Hepatocyte (in vitro differentiated cells): ENCODE results near the gene NR6A1. TPM values are rescaled to one million over a fixed set of nuclear protein-coding genes. Genes with fewer than 3 reads are reported as not detected.

Experiments
- DNase-seq: peaks from one replicate; pipeline ENCODE4 v3.0.0-alpha.2; 2016; ENCODE audit warnings: low spot score
- H2AFZ ChIP-seq: fragments of 200-600 bp; sonication (generic); 2 replicates; pipeline ENCODE4 v1.6.0; 2016; ENCODE audit warnings: antibody characterized with exemption, mild to moderate bottlenecking
- H3K27ac ChIP-seq: fragments of 200-600 bp; sonication (generic); 2 replicates; pipeline ENCODE4 v1.5.1; 2016; ENCODE audit warnings: mild to moderate bottlenecking
- H3K27me3 ChIP-seq: fragments of 200-600 bp; sonication (generic); 2 replicates; pipeline ENCODE4 v1.6.1; 2016
- H3K36me3 ChIP-seq: fragments of 200-600 bp; sonication (generic); replicated peaks from 2 replicates; pipeline ENCODE4 v1.5.1; 2016; ENCODE audit warnings: low read depth; ENCODE audit not compliant: insufficient read depth
- H3K4me1 ChIP-seq: fragments of 200-600 bp; sonication (generic); 2 replicates; pipeline ENCODE4 v1.5.1; 2016; ENCODE audit warnings: mild to moderate bottlenecking, moderate library complexity; ENCODE audit not compliant: insufficient read depth
- H3K4me2 ChIP-seq: fragments of 200-600 bp; sonication (generic); 2 replicates; pipeline ENCODE4 v1.6.0; 2016
- H3K4me3 ChIP-seq: fragments of 200-600 bp; sonication (generic); 2 replicates; pipeline ENCODE4 v1.5.1; 2016; ENCODE audit warnings: mild to moderate bottlenecking
- H3K79me2 ChIP-seq: fragments of 200-600 bp; sonication (generic); 2 replicates; pipeline ENCODE4 v1.6.0; 2017; ENCODE audit warnings: mild to moderate bottlenecking
- H3K9me2 ChIP-seq: fragments of 200-600 bp; sonication (generic); replicated peaks from 2 replicates; pipeline ENCODE4 v1.6.0; 2017; ENCODE audit warnings: mild to moderate bottlenecking; ENCODE audit not compliant: insufficient read depth
- H3K9me3 ChIP-seq: fragments of 200-600 bp; sonication (generic); 2 replicates; pipeline ENCODE4 v1.5.1; 2016; ENCODE audit warnings: low read depth, mild to moderate bottlenecking
- H4K20me1 ChIP-seq: fragments of 200-600 bp; sonication (generic); 2 replicates; pipeline ENCODE4 v1.6.0; 2016; ENCODE audit warnings: mild to moderate bottlenecking; ENCODE audit not compliant: insufficient read depth, poor library complexity, severe bottlenecking
- EZH2 ChIP-seq: fragments of 200-600 bp; sonication (generic); IDR thresholded peaks from 2 replicates; pipeline ENCODE4 v1.6.1; 2016; ENCODE audit warnings: antibody characterized with exemption, mild to moderate bottlenecking, borderline replicate concordance
- EZH2phosphoT487 ChIP-seq: fragments of 200-600 bp; sonication (generic); IDR thresholded peaks from one replicate; pipeline ENCODE4 v1.6.1; 2018; ENCODE audit warnings: antibody characterized with exemption, mild to moderate bottlenecking, low read depth, moderate library complexity; ENCODE audit not compliant: unreplicated experiment, severe bottlenecking
- WGBS: methylation state at CpG from one replicate; pipeline ENCODE4 v1.1.6; 2016; ENCODE audit warnings: low lambda C conversion rate; ENCODE audit errors: missing lambda C conversion rate; 5-methylcytosine and 5-hydroxymethylcytosine counted together
- polyA plus RNA-seq: library from polyadenylated mRNA; unstranded; fragments of >200 nt; fragmentation: Nextera tagmentation; extraction: Ambion mirVana; gene quantifications from 2 replicates; pipeline ENCODE4 v1.2.1, GENCODE V29; 2016
- total RNA-seq: library from RNA; depleted of rRNA; stranded (reverse); fragments of >200 nt; gene quantifications from 2 replicates; pipeline ENCODE4 v1.2.3, GENCODE V29; 2014
- TF ChIP-seq, protein P1 (sequence below): fragments of 200-600 bp; sonication (generic); IDR thresholded peaks from 2 replicates; pipeline ENCODE4 v1.5.1; 2016; ENCODE audit warnings: antibody characterized with exemption, mild to moderate bottlenecking; ENCODE audit not compliant: poor library complexity

NR6A1 gene
- total and polyA plus RNA-seq, 2 experiments from 2014 or later, result 1.2 to 4.0 TPM

DNA sequence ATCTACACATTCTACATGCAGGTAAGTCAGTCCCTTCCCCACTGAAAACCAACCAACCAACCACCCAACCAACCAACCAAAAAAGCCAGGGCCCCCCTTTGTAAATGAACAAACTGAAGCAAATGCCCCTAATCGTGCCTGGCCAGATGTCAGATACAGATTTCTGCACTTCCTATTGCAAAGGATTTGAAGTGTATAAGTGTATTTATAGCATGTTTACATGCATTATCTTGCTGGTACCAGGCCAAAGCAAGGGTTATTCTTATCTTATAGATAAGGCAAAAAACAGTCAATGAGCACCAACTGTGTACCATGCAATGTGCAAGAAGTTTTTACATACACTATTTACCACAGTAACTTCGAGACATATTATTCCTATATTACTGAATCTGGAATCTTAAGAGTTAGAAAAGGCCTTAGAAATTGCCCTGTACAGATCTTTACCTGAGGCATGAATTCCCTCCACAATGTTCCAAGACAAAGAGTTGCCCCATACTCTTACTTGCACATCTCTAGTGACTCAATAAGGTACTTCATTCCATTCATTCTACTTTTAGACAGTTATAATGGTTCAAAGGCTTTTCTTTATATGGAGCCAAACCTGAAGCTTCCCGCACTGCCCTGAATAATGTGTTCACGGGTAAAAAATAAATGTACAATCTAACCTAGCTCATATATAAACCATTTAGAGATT lies 212.2 kb downstream of the NR6A1 start:
- Histone ChIP-seq H3K4me3 (no peak overlapping the region), H3K79me2 (peaks cover 6% of the 10 kb centered on the region), H3K9me3 (no peaks in the 10 kb centered on the region), H4K20me1 (no peaks in the 10 kb centered on the region), H3K4me2 (no peak overlapping the region), H3K4me1 (no peaks in the 10 kb centered on the region), H3K27me3 (no peaks in the 10 kb centered on the region), H3K9me2 (no peaks in the 10 kb centered on the region), H3K27ac (no peak overlapping the region), H3K36me3 (no peaks in the 10 kb centered on the region), H2AFZ (no peak overlapping the region)
- WGBS, result 87% methylated on average over 4 of the region's 4 CpGs
- no peak for DNase-seq
- TF ChIP-seq, protein P1, sequence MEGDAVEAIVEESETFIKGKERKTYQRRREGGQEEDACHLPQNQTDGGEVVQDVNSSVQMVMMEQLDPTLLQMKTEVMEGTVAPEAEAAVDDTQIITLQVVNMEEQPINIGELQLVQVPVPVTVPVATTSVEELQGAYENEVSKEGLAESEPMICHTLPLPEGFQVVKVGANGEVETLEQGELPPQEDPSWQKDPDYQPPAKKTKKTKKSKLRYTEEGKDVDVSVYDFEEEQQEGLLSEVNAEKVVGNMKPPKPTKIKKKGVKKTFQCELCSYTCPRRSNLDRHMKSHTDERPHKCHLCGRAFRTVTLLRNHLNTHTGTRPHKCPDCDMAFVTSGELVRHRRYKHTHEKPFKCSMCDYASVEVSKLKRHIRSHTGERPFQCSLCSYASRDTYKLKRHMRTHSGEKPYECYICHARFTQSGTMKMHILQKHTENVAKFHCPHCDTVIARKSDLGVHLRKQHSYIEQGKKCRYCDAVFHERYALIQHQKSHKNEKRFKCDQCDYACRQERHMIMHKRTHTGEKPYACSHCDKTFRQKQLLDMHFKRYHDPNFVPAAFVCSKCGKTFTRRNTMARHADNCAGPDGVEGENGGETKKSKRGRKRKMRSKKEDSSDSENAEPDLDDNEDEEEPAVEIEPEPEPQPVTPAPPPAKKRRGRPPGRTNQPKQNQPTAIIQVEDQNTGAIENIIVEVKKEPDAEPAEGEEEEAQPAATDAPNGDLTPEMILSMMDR, result no peak
- TF ChIP-seq EZH2, result no peak
- TF ChIP-seq EZH2phosphoT487, result no peak

- Histone ChIP-seq H3K4me2 (no peak overlapping the region), H3K4me1 (no peaks in the 10 kb centered on the region), H3K9me2 (no peaks in the 10 kb centered on the region), H2AFZ (no peak overlapping the region), H3K79me2 (peaks cover 6% of the 10 kb centered on the region), H3K27me3 (no peaks in the 10 kb centered on the region), H3K9me3 (no peaks in the 10 kb centered on the region), H3K4me3 (no peak overlapping the region), H3K27ac (no peak overlapping the region), H4K20me1 (no peaks in the 10 kb centered on the region), H3K36me3 (no peaks in the 10 kb centered on the region)
- 58% methylated on average over 3 of the region's 3 CpGs for WGBS
- TF ChIP-seq EZH2phosphoT487, result no peak
- TF ChIP-seq, protein P1, result no peak
- TF ChIP-seq EZH2, result no peak
- DNase-seq, result no peak
These were observed 213.2 kb downstream of the NR6A1 start for GRCh38 chr9:124557895-124558294.

- H3K9me3 ChIP-seq, result no peaks in the 10 kb centered on the region
- no peak overlapping the region for H2AFZ ChIP-seq
- H3K4me1 ChIP-seq, result no peaks in the 10 kb centered on the region
- DNase-seq, result no peak
- H3K79me2 ChIP-seq, result peaks cover 2% of the 10 kb centered on the region
- no peaks in the 10 kb centered on the region for H3K9me2 ChIP-seq
- H3K4me2 ChIP-seq, result no peak overlapping the region
- 74% methylated on average over 3 of the region's 3 CpGs for WGBS
- H3K27ac ChIP-seq, result no peak overlapping the region
- H4K20me1 ChIP-seq, result no peaks in the 10 kb centered on the region
- H3K4me3 ChIP-seq, result no peak overlapping the region
- no peaks in the 10 kb centered on the region for H3K27me3 ChIP-seq
- H3K36me3 ChIP-seq, result no peaks in the 10 kb centered on the region
- no peak for TF ChIP-seq EZH2
- no peak for TF ChIP-seq EZH2phosphoT487
- TF ChIP-seq, protein P1, result no peak
These were observed 216.1 kb downstream of the NR6A1 start for GRCh38 chr9:124555043-124555442.
